ENCODE data around the gene GPR137C. TPM values are rescaled to one million over a fixed set of nuclear protein-coding genes. Genes with fewer than 3 reads are reported as not detected.

GPR137C gene
- total RNA-seq, 2 experiments from 2014 or later, result 0.27 to 0.32 TPM

DNA sequence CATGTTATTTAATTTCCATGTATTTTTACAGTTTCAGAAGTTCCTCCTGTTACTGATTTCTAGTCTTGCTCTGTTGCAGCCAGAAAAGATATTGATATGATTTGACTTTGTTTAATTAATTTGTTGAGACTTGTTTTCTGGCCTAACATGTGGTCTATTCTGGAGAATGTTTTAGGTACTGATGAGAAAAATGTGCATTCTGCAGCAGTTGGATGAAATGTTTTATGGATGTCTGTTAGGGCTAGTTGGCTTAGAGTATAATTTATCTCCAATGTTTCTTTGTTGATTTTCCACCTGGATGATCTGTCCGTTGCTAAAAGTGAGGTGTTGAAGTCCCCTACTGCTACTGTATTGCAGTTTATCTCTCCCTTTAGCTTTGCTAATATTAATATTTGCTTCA is 54.4 kb downstream of the GPR137C start:
- DNase-seq, result no peak
- Mint-ChIP-seq H3K4me1 (no peaks in the 10 kb centered on the region), H3K27ac (no peak overlapping the region)

DNA sequence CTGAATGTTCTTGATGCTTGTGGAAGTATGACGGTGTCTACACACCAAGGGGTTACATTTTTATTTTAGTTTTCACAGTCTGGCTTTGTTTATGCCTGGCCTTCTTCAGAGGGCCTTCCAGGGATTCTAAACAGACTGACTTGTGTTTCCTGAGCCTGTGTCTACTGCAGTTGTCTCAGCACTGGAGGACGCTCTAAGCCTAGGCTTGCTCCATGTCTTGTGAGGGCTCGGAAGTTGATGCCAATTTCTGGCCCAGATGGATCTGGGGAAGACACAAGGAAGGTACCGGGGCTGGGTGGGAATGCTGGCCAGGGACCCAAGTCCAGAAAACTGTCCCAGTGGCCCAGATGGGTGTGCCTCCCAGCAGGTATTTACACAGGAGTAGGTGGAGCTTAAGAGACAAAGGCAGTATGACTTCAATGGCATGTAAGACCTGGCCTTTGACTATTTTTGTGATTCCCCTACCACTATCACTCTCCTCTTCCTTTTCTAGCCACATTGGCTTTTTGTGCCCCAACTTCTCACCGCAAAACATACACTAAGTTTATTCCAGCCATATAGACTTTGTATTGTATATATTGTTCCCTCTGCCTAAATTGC is 56.9 kb downstream of the GPR137C start:
- no peak overlapping the region for H3K27ac Mint-ChIP-seq
- H3K4me1 Mint-ChIP-seq, result no peaks in the 10 kb centered on the region
- no peak for DNase-seq
- H3K27me3 Mint-ChIP-seq, result no peaks in the 10 kb centered on the region
- H3K4me3 Mint-ChIP-seq, result no peak overlapping the region
- H3K9me3 Mint-ChIP-seq, result peaks cover 4% of the 10 kb centered on the region
- no peaks in the 10 kb centered on the region for H3K36me3 Mint-ChIP-seq

More for the DNA sequence above, 54.4 kb downstream of the GPR137C start:
- Mint-ChIP-seq H3K27me3 (no peaks in the 10 kb centered on the region), H3K4me3 (no peak overlapping the region), H3K36me3 (no peaks in the 10 kb centered on the region), H3K9me3 (peaks cover 7% of the 10 kb centered on the region)

DNA sequence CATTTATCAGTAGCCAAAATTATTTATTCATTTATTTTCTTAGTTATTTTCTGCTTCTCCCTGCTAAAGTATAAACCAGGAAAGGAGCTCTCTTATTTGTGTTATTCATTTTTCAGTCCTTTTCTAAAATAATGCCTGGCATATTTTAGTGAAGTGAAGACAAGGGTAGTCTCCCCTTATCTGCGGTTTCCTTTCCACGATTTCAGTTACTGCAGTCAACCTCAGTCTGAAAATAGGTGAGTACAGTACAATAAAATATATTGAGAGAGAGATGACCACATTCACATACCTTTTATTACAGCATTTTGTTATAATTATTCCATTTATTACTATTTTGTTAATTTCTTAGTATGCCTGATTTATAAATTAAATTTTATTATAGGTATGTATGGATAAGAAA is 57.6 kb downstream of the GPR137C start:
- Mint-ChIP-seq H3K9me3 (no peaks in the 10 kb centered on the region), H3K4me3 (no peak overlapping the region), H3K4me1 (no peaks in the 10 kb centered on the region), H3K27me3 (no peaks in the 10 kb centered on the region), H3K36me3 (no peaks in the 10 kb centered on the region), H3K27ac (no peak overlapping the region)
- DNase-seq, result no peak

DNA sequence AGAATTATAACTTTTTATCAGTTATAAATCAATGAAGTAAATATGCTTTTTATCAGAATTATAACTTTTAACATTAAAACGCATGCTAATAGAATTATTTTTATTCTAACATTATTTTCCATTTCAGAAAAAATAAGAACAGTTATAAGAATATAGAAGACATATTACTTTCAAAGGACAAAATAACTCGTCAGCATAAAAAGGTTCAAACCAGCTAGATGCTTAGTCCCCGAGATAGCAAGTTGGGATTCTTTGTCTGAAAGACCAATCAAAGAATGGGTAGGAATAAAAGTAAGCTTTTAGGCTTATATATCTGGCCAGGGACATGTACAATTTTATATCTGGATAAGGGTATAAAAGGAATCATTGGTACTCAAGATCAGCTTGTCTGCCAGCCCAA is 66.0 kb downstream of the GPR137C start:
- Mint-ChIP-seq H3K4me3 (no peak overlapping the region), H3K4me1 (no peaks in the 10 kb centered on the region), H3K9me3 (no peaks in the 10 kb centered on the region), H3K27ac (no peak overlapping the region), H3K36me3 (no peaks in the 10 kb centered on the region), H3K27me3 (no peaks in the 10 kb centered on the region)
- no peak for DNase-seq

DNA sequence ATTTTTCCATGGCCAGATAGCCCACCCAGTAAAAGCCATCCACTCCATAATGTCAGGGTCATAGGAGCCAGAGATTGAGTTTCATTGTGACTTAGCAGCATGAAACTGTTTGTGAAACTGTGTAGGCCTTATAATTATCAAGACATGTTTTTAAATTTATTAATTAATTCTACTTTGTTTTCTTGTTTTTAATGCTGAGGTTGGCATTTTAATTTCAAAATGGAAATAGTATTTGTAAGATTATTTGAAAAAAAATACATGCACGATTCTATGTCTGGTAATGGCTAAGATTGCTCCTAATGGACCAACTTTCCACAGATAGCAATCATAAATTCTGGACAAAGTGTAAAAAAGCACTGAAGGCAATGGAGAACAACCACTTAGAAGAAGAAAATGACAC is 67.1 kb downstream of the GPR137C start:
- H3K4me3 Mint-ChIP-seq, result no peak overlapping the region
- H3K27ac Mint-ChIP-seq, result no peak overlapping the region
- H3K27me3 Mint-ChIP-seq, result no peaks in the 10 kb centered on the region
- DNase-seq, result no peak
- H3K9me3 Mint-ChIP-seq, result no peaks in the 10 kb centered on the region
- H3K36me3 Mint-ChIP-seq, result no peaks in the 10 kb centered on the region
- no peaks in the 10 kb centered on the region for H3K4me1 Mint-ChIP-seq

DNA sequence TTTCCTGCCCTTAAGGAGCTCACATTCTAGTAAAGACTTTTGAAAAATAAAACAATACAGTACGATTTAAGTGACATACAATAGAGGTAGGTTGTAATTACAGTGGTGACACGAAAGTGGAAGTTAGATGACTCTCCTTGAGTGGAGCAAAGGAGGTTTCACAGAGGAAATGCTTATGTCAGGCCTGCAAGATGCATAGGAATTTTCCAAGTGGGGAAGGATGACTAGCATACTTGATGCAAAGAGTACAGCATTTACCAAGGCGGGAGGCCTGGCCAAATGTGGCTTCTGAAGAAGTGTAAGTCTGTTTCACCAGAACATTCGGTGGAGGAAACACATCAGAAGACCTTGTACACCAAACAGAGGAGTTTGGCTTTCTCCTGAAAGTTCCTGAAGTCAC is 87.5 kb downstream of the GPR137C start:
- peak overlapping the region; percentile 25 for H3K4me3 Mint-ChIP-seq
- peaks cover 14% of the 10 kb centered on the region for H3K9me3 Mint-ChIP-seq
- peak overlapping the region; percentile 57 for H3K27ac Mint-ChIP-seq
- no peaks in the 10 kb centered on the region for H3K27me3 Mint-ChIP-seq
- peaks cover 13% of the 10 kb centered on the region for H3K4me1 Mint-ChIP-seq
- DNase-seq, result peak; percentile 19
- peaks cover 30% of the 10 kb centered on the region for H3K36me3 Mint-ChIP-seq

DNA sequence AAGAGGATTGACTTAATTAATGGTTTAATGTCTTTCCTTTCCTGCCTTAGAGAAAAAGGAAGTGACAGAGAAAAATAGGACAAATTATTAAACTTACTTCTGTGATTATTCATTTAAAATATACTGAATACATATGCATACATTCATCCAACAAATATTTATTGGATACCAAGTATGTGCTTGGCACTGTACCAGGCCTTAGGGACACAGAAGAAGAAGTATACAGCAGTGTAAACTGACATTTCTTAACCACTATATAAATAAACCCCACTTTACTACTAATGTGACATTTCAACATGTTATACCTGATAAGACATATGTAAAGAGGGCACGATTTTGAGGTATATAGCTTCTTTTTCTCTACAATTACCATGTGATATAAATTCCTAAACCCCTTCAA is 89.1 kb downstream of the GPR137C start:
- peaks cover 13% of the 10 kb centered on the region for H3K4me1 Mint-ChIP-seq
- no peak overlapping the region for H3K4me3 Mint-ChIP-seq
- no peak overlapping the region for H3K27ac Mint-ChIP-seq
- H3K36me3 Mint-ChIP-seq, result peaks cover 42% of the 10 kb centered on the region
- no peak for DNase-seq
- no peaks in the 10 kb centered on the region for H3K27me3 Mint-ChIP-seq
- peaks cover 14% of the 10 kb centered on the region for H3K9me3 Mint-ChIP-seq

DNA sequence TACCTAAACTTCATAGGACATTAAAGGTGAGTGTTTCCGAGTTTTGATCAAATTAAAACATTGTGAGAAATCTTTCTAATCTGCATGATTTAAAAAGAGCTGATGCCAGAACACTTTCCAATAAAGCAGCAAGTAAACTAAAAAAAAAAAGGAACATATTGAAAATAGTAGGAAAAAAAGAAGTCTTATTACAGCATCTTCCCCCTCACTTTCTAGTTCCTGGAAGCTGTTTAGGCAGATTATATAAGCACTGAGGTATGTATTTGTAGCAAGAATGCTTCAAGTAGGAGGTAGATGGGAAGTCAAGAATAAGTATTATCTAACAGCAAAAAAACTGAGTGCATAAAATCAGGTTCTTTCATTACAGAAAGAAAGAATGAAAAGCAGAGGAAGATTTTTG is 96.9 kb downstream of the GPR137C start:
- peaks cover 20% of the 10 kb centered on the region for H3K36me3 Mint-ChIP-seq
- no peak overlapping the region for H3K27ac Mint-ChIP-seq
- H3K9me3 Mint-ChIP-seq, result no peaks in the 10 kb centered on the region
- no peak overlapping the region for H3K4me3 Mint-ChIP-seq
- no peaks in the 10 kb centered on the region for H3K4me1 Mint-ChIP-seq
- H3K27me3 Mint-ChIP-seq, result no peaks in the 10 kb centered on the region
- DNase-seq, result no peak

DNA sequence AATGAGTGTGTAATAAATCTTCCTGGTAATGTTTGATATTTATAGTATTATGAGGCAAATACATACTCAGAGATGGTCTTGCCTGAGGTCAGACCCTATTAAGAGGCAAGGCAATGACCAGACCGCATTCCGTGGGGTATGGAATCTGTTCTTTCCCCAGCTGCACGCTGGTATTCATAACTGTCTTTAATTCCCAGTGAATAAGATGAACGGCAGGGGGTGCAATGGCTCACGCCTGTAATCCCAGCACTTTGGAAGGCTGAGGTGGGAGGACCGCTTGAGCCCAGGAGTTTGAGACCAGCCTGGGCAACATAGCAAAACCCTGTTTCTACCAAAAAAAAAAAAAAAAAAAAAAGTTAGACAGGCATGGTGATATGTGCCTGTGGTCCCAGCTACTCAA is 98.1 kb downstream of the GPR137C start:
- Mint-ChIP-seq H3K9me3 (no peaks in the 10 kb centered on the region), H3K4me3 (no peak overlapping the region), H3K36me3 (peaks cover 23% of the 10 kb centered on the region), H3K4me1 (no peaks in the 10 kb centered on the region), H3K27ac (no peak overlapping the region), H3K27me3 (no peaks in the 10 kb centered on the region)
- no peak for DNase-seq

DNA sequence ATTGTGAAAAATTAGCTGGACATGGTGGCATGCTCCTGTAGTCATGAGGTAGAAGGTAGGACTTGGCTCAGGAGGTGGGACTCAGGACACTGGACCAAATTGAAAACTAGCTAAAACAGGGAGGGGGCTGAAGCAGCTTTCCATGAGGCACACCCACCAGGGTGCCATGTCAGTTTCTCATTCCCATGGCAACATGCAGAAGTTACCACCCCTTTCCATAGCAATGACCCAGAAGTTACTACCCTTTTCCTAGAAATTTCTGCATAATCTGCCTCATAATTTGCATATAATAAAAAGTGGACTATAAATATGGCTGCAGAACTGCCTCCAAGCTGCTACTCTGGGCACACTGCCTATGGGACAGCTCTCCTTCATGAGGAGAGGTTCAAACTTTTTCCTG is 104.3 kb downstream of the GPR137C start:
- Mint-ChIP-seq H3K9me3 (no peaks in the 10 kb centered on the region), H3K27ac (no peak overlapping the region), H3K4me3 (no peak overlapping the region), H3K4me1 (no peaks in the 10 kb centered on the region), H3K36me3 (peaks cover 20% of the 10 kb centered on the region), H3K27me3 (no peaks in the 10 kb centered on the region)
- no peak for DNase-seq

DNA sequence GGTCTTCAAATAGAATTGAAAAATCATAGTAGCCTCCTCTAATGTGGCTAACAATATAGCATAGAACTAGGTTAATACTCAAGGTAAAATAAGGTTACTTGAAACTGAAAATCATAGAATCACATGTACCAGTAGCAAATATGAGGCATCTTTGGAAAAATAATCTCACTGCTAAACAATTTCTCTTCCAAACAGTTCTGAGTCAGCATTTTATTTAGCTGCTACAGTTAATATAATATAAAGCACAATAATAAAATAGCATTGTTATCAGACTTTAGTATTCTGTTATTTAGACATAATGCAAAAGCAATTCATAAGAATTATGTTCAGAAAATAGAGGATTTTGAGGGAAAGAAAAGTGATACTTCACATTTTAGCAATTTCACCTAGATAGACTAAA is 107.7 kb downstream of the GPR137C start:
- Mint-ChIP-seq H3K9me3 (no peaks in the 10 kb centered on the region), H3K27ac (no peak overlapping the region), H3K36me3 (peaks cover 17% of the 10 kb centered on the region), H3K4me3 (no peak overlapping the region), H3K4me1 (no peaks in the 10 kb centered on the region), H3K27me3 (no peaks in the 10 kb centered on the region)
- DNase-seq, result no peak

DNA sequence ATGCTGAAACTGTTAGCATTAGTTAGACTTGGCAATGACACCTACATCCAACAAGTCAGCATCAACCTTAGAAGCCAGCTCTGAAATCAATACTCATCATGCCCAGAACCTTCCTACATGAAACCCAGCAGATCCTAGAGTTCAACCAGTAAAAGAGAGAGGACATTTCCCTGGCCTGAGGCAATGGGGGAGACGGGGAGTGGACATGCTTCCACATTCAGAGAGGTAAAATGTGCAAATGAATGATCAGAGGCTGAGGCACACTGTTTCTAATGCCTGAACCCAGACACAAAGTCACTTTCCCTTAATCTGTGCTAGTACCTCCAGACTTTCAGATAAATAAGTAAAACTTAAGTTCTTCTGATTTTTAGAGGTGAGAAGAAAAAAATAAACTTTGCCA is 108.2 kb downstream of the GPR137C start:
- peaks cover 18% of the 10 kb centered on the region for H3K36me3 Mint-ChIP-seq
- H3K27me3 Mint-ChIP-seq, result no peaks in the 10 kb centered on the region
- H3K4me1 Mint-ChIP-seq, result no peaks in the 10 kb centered on the region
- no peak overlapping the region for H3K4me3 Mint-ChIP-seq
- DNase-seq, result no peak
- no peak overlapping the region for H3K27ac Mint-ChIP-seq
- no peaks in the 10 kb centered on the region for H3K9me3 Mint-ChIP-seq

DNA sequence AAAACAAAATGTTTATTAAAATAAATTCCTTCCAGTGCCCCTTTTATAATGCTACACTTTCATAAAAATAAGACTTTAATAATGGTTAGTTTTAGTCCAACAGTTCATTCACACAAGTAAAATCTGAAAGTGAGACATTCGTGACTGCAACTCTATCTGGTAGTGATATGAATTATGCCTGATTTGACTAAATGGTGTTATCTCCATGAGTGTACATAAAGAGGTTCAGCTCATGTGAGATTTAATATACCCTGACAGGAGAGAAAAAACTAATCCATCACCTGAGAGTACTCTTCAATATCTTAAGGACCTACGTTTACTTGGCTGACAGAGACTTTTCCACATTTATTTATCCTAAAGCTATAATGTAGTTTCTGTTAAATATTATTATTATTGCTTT is 108.7 kb downstream of the GPR137C start:
- no peak for DNase-seq
- H3K36me3 Mint-ChIP-seq, result peaks cover 17% of the 10 kb centered on the region
- no peak overlapping the region for H3K27ac Mint-ChIP-seq
- no peaks in the 10 kb centered on the region for H3K4me1 Mint-ChIP-seq
- H3K27me3 Mint-ChIP-seq, result no peaks in the 10 kb centered on the region
- no peaks in the 10 kb centered on the region for H3K9me3 Mint-ChIP-seq
- no peak overlapping the region for H3K4me3 Mint-ChIP-seq

DNA sequence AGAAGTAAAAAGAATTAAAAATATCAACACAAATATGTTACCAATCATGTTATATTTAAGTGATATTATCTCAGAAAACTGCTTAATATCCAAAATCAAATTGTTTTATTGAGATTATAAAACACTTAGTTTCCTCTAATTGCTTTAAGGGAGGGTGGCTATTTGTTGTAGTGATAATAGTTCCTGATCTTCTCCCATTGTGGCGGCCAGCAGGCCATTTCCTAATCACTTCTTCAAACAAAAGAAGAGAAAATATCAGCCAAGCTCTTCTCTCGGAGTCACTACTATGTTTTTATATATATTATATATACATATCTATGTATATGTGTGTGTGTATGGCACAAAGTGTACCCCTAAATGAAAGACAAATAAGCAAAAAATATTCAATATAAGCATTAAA is 111.2 kb downstream of the GPR137C start:
- H3K9me3 Mint-ChIP-seq, result no peaks in the 10 kb centered on the region
- no peaks in the 10 kb centered on the region for H3K4me1 Mint-ChIP-seq
- H3K27ac Mint-ChIP-seq, result no peak overlapping the region
- peaks cover 16% of the 10 kb centered on the region for H3K36me3 Mint-ChIP-seq
- H3K4me3 Mint-ChIP-seq, result no peak overlapping the region
- DNase-seq, result no peak
- H3K27me3 Mint-ChIP-seq, result no peaks in the 10 kb centered on the region

DNA sequence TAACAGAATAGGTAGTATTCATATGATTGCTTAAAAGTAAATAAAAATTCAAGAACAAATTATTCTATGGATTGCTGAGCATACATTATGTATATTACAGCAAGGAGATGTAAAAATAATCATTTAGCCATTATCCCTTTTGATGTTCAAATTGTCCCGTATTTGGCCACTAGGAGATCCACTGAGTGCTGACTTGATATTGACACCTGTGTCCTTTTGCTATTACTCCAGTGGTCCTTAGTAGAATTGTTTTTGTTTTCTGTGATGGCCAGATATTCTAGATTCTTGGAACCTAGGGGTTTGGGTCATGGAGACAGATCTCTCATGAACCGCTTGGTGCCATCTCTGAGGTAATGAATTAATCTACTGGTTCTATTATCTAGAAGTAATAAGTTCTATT is 126.0 kb downstream of the GPR137C start:
- Mint-ChIP-seq H3K9me3 (no peaks in the 10 kb centered on the region), H3K27me3 (no peaks in the 10 kb centered on the region), H3K27ac (no peak overlapping the region), H3K4me3 (no peak overlapping the region), H3K4me1 (no peaks in the 10 kb centered on the region), H3K36me3 (peaks cover 16% of the 10 kb centered on the region)
- no peak for DNase-seq

DNA sequence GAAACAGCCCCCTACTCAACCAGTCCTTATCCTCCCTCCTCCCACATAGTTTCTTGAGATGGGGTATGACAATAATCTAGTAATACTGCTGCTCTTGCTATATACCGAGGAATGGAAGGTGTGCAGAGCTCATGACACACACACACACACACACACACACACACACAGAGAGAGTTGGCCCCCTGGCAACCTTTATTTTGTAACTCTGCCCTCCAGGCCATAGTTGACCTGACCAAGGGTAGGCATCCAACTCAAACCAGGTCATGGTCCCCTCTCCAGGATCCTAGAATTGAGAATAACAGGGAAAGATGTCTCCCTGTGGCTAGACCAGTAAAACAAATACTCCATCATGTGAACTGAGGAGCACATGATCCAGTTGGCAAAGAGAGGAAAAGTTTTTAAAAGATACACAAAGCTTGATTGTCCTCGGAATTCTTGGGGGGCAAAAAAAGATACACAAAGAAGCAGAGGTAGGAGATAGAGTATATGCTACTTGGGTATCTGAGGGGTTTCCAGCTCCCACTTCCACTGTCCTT is 131.4 kb downstream of the GPR137C start:
- Mint-ChIP-seq H3K4me1 (peaks cover 41% of the 10 kb centered on the region), H3K36me3 (peaks cover 16% of the 10 kb centered on the region), H3K9me3 (no peaks in the 10 kb centered on the region), H3K27ac (peak overlapping the region; percentile 58), H3K4me3 (no peak overlapping the region), H3K27me3 (no peaks in the 10 kb centered on the region)
- no peak for DNase-seq
